ENCODE data around the gene FAH. TPM values are rescaled to one million over a fixed set of nuclear protein-coding genes. Genes with fewer than 3 reads are reported as not detected.

FAH gene
- total and polyA plus RNA-seq, 4 donors = 23.7 to 55.5 (median 49.2) TPM

DNA sequence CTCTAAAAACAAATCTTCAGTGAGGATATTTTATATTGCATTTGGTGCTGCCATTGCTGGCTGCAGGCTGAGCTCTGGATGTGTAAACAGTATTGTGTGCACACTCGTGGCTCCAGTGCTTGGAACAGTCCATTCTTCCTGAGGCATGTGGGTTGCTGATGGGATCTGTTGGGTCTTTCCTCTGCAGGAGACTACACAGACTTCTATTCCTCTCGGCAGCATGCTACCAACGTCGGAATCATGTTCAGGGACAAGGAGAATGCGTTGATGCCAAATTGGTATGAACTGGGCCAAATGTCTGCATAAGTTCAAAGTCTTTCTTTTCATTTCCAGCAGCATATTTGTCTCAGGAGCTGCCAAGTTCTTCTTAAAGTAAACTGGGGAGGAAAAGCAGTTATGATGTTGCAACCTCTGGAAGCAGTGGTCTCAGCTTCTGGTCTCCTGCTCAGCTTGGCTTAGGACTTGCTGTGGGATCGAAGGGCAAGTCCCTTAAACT lies 9.3 kb downstream of the FAH start:
- ATAC-seq (ENCODE audit: insufficient read depth, low FRiP score) = no peak
- Histone ChIP-seq H3K27me3 (ENCODE audit: control insufficient read depth in 3 of 3, insufficient read depth in 3 of 3, low read length in 2 of 3) (no peaks in the 10 kb centered on the region), H3K27ac (ENCODE audit: low read depth in 1 of 2, low read length in 1 of 2) (peak overlapping the region in 1 of 2 donors; percentile 40), H3K4me1 (ENCODE audit: control insufficient read depth in 5 of 5, insufficient read depth in 5 of 5, low read length in 5 of 5) (peaks cover 0 to 39% (median 26%) of the 10 kb centered on the region in 5 donors), H3K4me3 (no peak overlapping the region), H3K9me3 (ENCODE audit: control insufficient read depth in 4 of 4, insufficient read depth in 3 of 4, low read length in 3 of 4) (no peaks in the 10 kb centered on the region), H3K9ac (ENCODE audit: insufficient read depth in 1 of 2, low read length in 2 of 2) (no peak overlapping the region), H3K36me3 (ENCODE audit: control insufficient read depth in 4 of 4, insufficient read depth in 4 of 4, low read length in 4 of 4) (peaks cover 0 to 30% (median 14%) of the 10 kb centered on the region in 4 donors)
- TF ChIP-seq, protein P1, sequence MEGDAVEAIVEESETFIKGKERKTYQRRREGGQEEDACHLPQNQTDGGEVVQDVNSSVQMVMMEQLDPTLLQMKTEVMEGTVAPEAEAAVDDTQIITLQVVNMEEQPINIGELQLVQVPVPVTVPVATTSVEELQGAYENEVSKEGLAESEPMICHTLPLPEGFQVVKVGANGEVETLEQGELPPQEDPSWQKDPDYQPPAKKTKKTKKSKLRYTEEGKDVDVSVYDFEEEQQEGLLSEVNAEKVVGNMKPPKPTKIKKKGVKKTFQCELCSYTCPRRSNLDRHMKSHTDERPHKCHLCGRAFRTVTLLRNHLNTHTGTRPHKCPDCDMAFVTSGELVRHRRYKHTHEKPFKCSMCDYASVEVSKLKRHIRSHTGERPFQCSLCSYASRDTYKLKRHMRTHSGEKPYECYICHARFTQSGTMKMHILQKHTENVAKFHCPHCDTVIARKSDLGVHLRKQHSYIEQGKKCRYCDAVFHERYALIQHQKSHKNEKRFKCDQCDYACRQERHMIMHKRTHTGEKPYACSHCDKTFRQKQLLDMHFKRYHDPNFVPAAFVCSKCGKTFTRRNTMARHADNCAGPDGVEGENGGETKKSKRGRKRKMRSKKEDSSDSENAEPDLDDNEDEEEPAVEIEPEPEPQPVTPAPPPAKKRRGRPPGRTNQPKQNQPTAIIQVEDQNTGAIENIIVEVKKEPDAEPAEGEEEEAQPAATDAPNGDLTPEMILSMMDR (IDR thresholded peaks at IDR 0.05; ENCODE audit: control extremely low read depth, extremely low read depth) = no peak
- 48 to 59% methylated on average over 6 of the region's 6 CpGs for WGBS, 2 donors
- DNase-seq = peak; percentile 82 to 96 (median 96)

DNA sequence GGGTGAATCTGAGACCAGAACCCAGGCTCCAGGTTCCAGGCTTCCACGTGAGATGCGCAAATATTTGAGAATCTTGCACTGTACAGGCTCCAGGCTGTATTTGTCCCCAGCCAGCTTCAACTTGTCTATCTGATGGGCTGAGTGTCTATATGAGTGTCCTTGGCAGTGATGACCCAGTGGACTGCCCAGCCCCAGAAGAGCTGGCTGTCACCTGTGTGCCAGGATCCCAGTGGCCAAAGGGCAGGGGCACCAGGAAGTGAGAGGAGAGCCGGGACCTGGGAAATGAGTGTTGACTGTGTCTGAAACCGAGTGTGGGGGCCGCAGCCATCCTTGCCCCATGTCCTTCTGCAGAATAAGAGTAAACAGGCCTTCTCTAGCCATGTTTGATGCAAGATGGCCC lies 10.4 kb downstream of the FAH start:
- Histone ChIP-seq H3K27me3 (ENCODE audit: control insufficient read depth in 3 of 3, insufficient read depth in 3 of 3, low read length in 2 of 3) (no peaks in the 10 kb centered on the region), H3K9ac (ENCODE audit: insufficient read depth in 1 of 2, low read length in 2 of 2) (no peak overlapping the region), H3K27ac (ENCODE audit: low read depth in 1 of 2, low read length in 1 of 2) (no peak overlapping the region), H3K4me3 (no peak overlapping the region), H3K9me3 (ENCODE audit: control insufficient read depth in 4 of 4, insufficient read depth in 3 of 4, low read length in 3 of 4) (no peaks in the 10 kb centered on the region), H3K4me1 (ENCODE audit: control insufficient read depth in 5 of 5, insufficient read depth in 5 of 5, low read length in 5 of 5) (peaks cover 0 to 39% (median 26%) of the 10 kb centered on the region in 5 donors), H3K36me3 (ENCODE audit: control insufficient read depth in 4 of 4, insufficient read depth in 4 of 4, low read length in 4 of 4) (peaks cover 0 to 25% (median 17%) of the 10 kb centered on the region in 4 donors)
- 89 to 92% methylated on average over 5 of the region's 5 CpGs for WGBS, 2 donors
- ATAC-seq (ENCODE audit: insufficient read depth, low FRiP score) (no peak), DNase-seq (no peak)
- TF ChIP-seq, protein P1 (IDR thresholded peaks at IDR 0.05; ENCODE audit: control extremely low read depth, extremely low read depth) = no peak

DNA sequence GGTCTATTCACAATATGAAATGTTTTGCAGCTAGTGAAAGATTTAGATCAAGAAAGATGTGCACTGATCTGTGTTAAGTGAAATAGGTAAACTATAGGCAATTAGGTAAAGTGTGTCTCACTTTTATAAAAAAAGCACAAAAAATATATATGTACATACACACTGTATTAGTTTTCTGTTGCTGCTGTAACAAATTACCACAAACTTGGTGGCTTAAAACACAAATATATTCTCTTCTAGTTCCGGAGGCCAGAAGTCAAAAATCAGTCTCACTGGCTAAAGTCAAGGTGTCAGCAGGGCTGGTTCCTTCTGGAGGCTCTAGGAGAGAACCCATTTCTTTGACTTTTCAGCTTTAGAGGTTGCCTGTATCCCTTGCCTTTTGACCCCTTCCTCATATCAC lies 11.1 kb downstream of the FAH start:
- Histone ChIP-seq H3K27ac (ENCODE audit: low read depth in 1 of 2, low read length in 1 of 2) (no peak overlapping the region), H3K9ac (ENCODE audit: insufficient read depth in 1 of 2, low read length in 2 of 2) (no peak overlapping the region), H3K4me3 (no peak overlapping the region), H3K27me3 (ENCODE audit: control insufficient read depth in 3 of 3, insufficient read depth in 3 of 3, low read length in 2 of 3) (no peaks in the 10 kb centered on the region), H3K36me3 (ENCODE audit: control insufficient read depth in 4 of 4, insufficient read depth in 4 of 4, low read length in 4 of 4) (peaks cover 0 to 26% (median 19%) of the 10 kb centered on the region in 4 donors), H3K9me3 (ENCODE audit: control insufficient read depth in 4 of 4, insufficient read depth in 3 of 4, low read length in 3 of 4) (no peaks in the 10 kb centered on the region), H3K4me1 (ENCODE audit: control insufficient read depth in 5 of 5, insufficient read depth in 5 of 5, low read length in 5 of 5) (peaks cover 0 to 39% (median 26%) of the 10 kb centered on the region in 5 donors)
- ATAC-seq (ENCODE audit: insufficient read depth, low FRiP score) = no peak
- TF ChIP-seq, protein P1 (IDR thresholded peaks at IDR 0.05; ENCODE audit: control extremely low read depth, extremely low read depth) = no peak
- DNase-seq = no peak
- WGBS, 2 donors = 94 to 100% methylated on average over 1 of the region's 1 CpG

DNA sequence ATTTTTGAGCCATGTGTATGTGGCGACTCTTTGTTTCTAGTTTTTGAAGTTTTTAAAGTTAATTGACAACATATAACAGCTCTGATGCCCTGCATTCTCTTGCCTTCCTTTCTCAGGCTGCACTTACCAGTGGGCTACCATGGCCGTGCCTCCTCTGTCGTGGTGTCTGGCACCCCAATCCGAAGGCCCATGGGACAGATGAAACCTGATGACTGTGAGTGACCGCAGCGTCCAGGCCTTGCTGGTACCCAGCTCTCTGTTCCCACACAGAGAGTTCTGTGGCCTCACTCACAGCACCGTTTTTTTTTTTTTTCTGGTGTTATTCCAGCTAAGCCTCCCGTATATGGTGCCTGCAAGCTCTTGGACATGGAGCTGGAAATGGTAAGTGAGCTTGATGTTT lies 15.1 kb downstream of the FAH start:
- Histone ChIP-seq H3K36me3 (ENCODE audit: control insufficient read depth in 4 of 4, insufficient read depth in 4 of 4, low read length in 4 of 4) (peaks cover 0 to 24% (median 15%) of the 10 kb centered on the region in 4 donors), H3K9me3 (ENCODE audit: control insufficient read depth in 4 of 4, insufficient read depth in 3 of 4, low read length in 3 of 4) (no peaks in the 10 kb centered on the region), H3K27me3 (ENCODE audit: control insufficient read depth in 3 of 3, insufficient read depth in 3 of 3, low read length in 2 of 3) (no peaks in the 10 kb centered on the region), H3K27ac (ENCODE audit: low read depth in 1 of 2, low read length in 1 of 2) (no peak overlapping the region), H3K4me1 (ENCODE audit: control insufficient read depth in 5 of 5, insufficient read depth in 5 of 5, low read length in 5 of 5) (peaks cover 0 to 12% (median 0%) of the 10 kb centered on the region in 5 donors), H3K4me3 (no peak overlapping the region), H3K9ac (ENCODE audit: insufficient read depth in 1 of 2, low read length in 2 of 2) (no peak overlapping the region)
- TF ChIP-seq, protein P1 (IDR thresholded peaks at IDR 0.05; ENCODE audit: control extremely low read depth, extremely low read depth) = no peak
- DNase-seq (no peak), ATAC-seq (ENCODE audit: insufficient read depth, low FRiP score) (no peak)
- 94 to 96% methylated on average over 8 of the region's 8 CpGs for WGBS, 2 donors
